ENCODE data around the gene UNC50. TPM values are rescaled to one million over a fixed set of nuclear protein-coding genes. Genes with fewer than 3 reads are reported as not detected.

The UNC50 gene
- total RNA-seq (10 to 100 TPM; 48.6 to 72.4 (median 55.2) TPM), polyA plus RNA-seq (10 to 100 TPM; 43.5 to 75.1 (median 50.3) TPM)
- long read RNA-seq, donor 1, transcript UNC50-201 (6 exons, 1,143 nt): major isoform, 44 of 65 reads
- long read RNA-seq, donor 1, partial matches to known transcripts: 12 of 65 reads
- long read RNA-seq, donor 1, other reads (novel, unspliced or antisense): 5 of 65 reads
- long read RNA-seq, donor 2, transcript UNC50-201 (6 exons, 1,143 nt): major isoform, 29 of 40 reads
- long read RNA-seq, donor 2, partial matches to known transcripts: 8 of 40 reads
- long read RNA-seq, donor 2, other reads (novel, unspliced or antisense): 0 of 40 reads
- long read RNA-seq, donor 3, transcript UNC50-201 (6 exons, 1,143 nt): major isoform, 29 of 44 reads
- long read RNA-seq, donor 3, partial matches to known transcripts: 8 of 44 reads
- long read RNA-seq, donor 3, other reads (novel, unspliced or antisense): 5 of 44 reads
- long read RNA-seq, donor 4, transcript UNC50-201 (6 exons, 1,143 nt): major isoform, 36 of 40 reads
- long read RNA-seq, donor 4, partial matches to known transcripts: 0 of 40 reads
- long read RNA-seq, donor 4, other reads (novel, unspliced or antisense): 4 of 40 reads
- long read RNA-seq, donor 5, transcript UNC50-201 (6 exons, 1,143 nt): major isoform, 42 of 68 reads
- long read RNA-seq, donor 5, partial matches to known transcripts: 7 of 68 reads
- long read RNA-seq, donor 5, other reads (novel, unspliced or antisense): 16 of 68 reads
- long read RNA-seq, donor 6, transcript UNC50-201 (6 exons, 1,143 nt): major isoform, 22 of 30 reads
- long read RNA-seq, donor 6, partial matches to known transcripts: 2 of 30 reads
- long read RNA-seq, donor 6, other reads (novel, unspliced or antisense): 6 of 30 reads
- long read RNA-seq, donor 7, transcript UNC50-201 (6 exons, 1,143 nt): major isoform, 21 of 37 reads
- long read RNA-seq, donor 7, transcript UNC50-204 (5 exons, 2,172 nt): minor isoform, 7 of 37 reads
- long read RNA-seq, donor 7, partial matches to known transcripts: 9 of 37 reads
- long read RNA-seq, donor 7, other reads (novel, unspliced or antisense): 0 of 37 reads
- long read RNA-seq, donor 8, transcript UNC50-201 (6 exons, 1,143 nt): major isoform, 50 of 63 reads
- long read RNA-seq, donor 8, partial matches to known transcripts: 5 of 63 reads
- long read RNA-seq, donor 8, other reads (novel, unspliced or antisense): 5 of 63 reads
- long read RNA-seq, donor 9, transcript UNC50-201 (6 exons, 1,143 nt): major isoform, 25 of 37 reads
- long read RNA-seq, donor 9, partial matches to known transcripts: 9 of 37 reads
- long read RNA-seq, donor 9, other reads (novel, unspliced or antisense): 0 of 37 reads
- long read RNA-seq, donor 10, transcript UNC50-201 (6 exons, 1,143 nt): major isoform, 29 of 31 reads
- long read RNA-seq, donor 10, partial matches to known transcripts: 0 of 31 reads
- long read RNA-seq, donor 10, other reads (novel, unspliced or antisense): 0 of 31 reads

GRCh38 chr2:98608116-98608961 is at the start of gene UNC50, which contains the start of gene COA5:
Gene UNC50, plus strand, starts transcription at chr2:98608589. Its CDS starts 1,171 bp downstream, at chr2:98609760.
Gene COA5, minus strand, starts transcription at chr2:98608512. Its CDS starts 107 bp downstream, at chr2:98608405.
- Histone ChIP-seq H3K9me3 (replicated peaks in 1 of 3) (no peaks in the 10 kb centered on the region), H3K4me3 (peak within 1 kb of the TSS; percentile 79 to 97 (median 86)), H3K27me3 (no peaks in the 10 kb centered on the region), H3K36me3 (replicated peaks in 1 of 2) (peaks cover 0 to 43% of the 10 kb centered on the region in 2 donors), H3K4me1 (replicated peaks in 1 of 2) (peaks cover 24 to 59% of the 10 kb centered on the region in 2 donors), H3K27ac (peak within 1 kb of the TSS; percentile 69 to 98 (median 97))
- 0 to 1% (median 1%) methylated on average over 44 to 93 of the region's 93 CpGs for WGBS, 4 donors
- peak; percentile 87 to 92 (median 90) for DNase-seq
- intact Hi-C loops (cut with DNase I): loop anchor here (10.0 kb wide), 2 partner anchors 164 to 194 kb away; partner anchors contain the start of gene INPP4A (in 1 of the 2)
- peak; percentile 74 to 83 for TF ChIP-seq POLR2A (IDR thresholded peaks at IDR 0.05)
- peak in 1 of 6 experiments; percentile 0 for TF ChIP-seq CTCF (IDR thresholded peaks at IDR 0.05)

GRCh38 chr2:98558852-98559530 is 49.4 kb upstream of the UNC50 start:
- DNase-seq: no peak
- peaks cover 24 to 32% of the 10 kb centered on the region in 2 donors for H3K4me1 ChIP-seq (replicated peaks in 1 of 2)

More at GRCh38 chr2:98558852-98559530, 49.4 kb upstream of the UNC50 start:
- Histone ChIP-seq H3K9me3 (replicated peaks in 1 of 3) (no peaks in the 10 kb centered on the region), H3K27me3 (no peaks in the 10 kb centered on the region), H3K36me3 (replicated peaks in 1 of 2) (peaks cover 0 to 44% of the 10 kb centered on the region in 2 donors), H3K4me3 (no peak overlapping the region), H3K27ac (peak overlapping the region in 2 of 5 donors; percentile 88 to 91)
- TF ChIP-seq POLR2A (IDR thresholded peaks at IDR 0.05) (no peak), CTCF (IDR thresholded peaks at IDR 0.05) (no peak)
- intact Hi-C loops (cut with DNase I): no loop called here
- 89 to 96% (median 95%) methylated on average over 16 of the region's 16 CpGs for WGBS, 4 donors
